ENCODE data around the gene KAT14.

DNA sequence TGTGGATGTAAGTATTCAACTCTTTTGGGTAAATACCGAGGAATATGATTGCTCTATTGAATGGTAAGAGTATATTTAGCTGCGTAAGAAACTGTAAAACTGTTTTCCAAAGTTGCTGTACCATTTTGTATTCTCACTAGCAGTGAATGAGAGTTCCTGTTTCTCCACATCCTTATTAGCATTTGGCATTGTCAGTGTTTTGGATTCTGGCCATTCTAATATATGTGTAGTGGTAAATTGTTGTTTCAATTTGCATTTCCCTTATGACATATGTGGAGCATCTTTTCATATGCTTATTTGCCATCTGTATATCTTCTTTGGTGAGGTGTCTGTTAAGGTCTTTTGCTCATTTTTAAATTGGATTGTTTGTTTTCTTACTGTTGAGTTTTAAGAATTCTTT is 29.3 kb upstream of the KAT14 start:
- TF ChIP-seq, protein P1, sequence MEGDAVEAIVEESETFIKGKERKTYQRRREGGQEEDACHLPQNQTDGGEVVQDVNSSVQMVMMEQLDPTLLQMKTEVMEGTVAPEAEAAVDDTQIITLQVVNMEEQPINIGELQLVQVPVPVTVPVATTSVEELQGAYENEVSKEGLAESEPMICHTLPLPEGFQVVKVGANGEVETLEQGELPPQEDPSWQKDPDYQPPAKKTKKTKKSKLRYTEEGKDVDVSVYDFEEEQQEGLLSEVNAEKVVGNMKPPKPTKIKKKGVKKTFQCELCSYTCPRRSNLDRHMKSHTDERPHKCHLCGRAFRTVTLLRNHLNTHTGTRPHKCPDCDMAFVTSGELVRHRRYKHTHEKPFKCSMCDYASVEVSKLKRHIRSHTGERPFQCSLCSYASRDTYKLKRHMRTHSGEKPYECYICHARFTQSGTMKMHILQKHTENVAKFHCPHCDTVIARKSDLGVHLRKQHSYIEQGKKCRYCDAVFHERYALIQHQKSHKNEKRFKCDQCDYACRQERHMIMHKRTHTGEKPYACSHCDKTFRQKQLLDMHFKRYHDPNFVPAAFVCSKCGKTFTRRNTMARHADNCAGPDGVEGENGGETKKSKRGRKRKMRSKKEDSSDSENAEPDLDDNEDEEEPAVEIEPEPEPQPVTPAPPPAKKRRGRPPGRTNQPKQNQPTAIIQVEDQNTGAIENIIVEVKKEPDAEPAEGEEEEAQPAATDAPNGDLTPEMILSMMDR (conservative IDR thresholded peaks at IDR 0.05; ENCODE audit: low read depth, low read length) = no peak
- TF ChIP-seq EZH2phosphoT487 (IDR thresholded peaks at IDR 0.05; ENCODE audit: borderline replicate concordance, low read length) (no peak), EZH2 (IDR thresholded peaks at IDR 0.05; ENCODE audit: low read length, unreplicated experiment) (no peak)
